Fibroblast of skin of scalp (primary cell): ENCODE data around the gene WBP2NL.
"Not testable (repeated sequence)": the region's sequence is repeated elsewhere in the genome, so short reads cannot be mapped to it uniquely, and the experiment has no call there.

Experiments used
- DNase-seq: peaks from one replicate; pipeline ENCODE4 v3.0.0-alpha.2; 2013

WBP2NL gene

DNA sequence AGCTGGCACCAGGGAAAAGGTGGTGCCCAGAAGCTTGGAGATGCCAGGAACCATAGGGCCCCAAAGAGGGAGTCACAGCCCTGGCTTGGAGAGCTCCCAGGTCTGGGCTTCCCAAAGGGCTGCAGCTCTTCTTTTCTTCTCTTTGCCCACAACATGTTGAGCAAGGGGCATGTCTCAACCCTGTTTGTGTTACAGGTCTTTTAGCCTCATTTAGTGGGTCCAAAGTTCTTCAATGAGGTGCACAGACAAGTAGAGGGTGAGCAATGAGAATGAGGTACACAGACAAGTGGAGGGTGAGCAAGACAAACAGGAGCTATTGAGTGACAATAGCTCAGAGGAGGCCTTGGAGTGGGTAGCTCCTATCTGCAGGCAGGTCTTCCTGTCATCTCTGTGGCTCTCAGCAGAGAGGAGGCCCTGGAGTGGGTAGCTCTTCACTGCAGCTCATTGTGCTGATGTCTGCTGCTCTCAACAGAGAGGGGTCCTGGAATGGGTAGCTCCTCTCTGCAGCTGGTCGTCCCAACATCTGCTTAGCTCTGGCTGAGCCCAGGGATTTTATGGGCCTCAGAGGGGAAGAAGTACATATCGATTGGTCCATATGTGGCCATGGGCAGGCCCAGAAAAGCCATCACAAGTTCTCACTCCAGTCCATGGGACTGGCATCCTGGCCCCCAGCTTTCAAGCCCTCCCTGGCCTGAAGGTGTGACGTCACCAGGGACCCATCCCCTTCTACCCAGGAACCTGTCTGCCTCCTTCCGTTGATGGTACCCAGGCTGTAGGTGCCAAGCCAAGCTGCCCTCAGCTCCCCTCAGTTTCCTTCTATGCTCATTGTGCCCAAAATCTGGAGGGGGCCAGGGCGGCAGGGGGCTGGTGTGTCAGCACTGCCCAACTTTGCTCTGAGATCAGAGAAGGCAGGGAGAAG, 34.9 kb downstream of the WBP2NL start:
- DNase-seq = no peak

DNA sequence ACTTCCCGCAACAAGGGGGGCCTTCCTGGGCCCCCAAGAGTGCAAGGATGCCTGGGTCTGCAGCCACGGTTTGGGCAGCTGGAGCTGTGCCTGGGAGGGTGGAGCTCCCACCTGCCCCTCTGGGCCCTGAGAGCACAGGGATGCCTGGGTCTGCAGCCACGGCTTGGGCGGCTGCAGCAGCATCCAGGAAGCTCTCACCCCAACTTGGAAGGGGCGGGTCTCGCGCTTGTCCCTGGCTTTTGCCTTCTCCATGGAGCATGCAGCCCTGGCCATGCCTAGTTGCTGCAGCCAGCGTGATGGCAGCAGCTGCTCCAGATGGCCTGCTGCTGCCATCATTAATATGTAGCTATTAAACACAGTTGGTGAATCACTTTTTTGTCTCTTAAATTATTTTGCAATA, 36.7 kb downstream of the WBP2NL start:
- DNase-seq = no peak

- DNase-seq = no peak
Observed at GRCh38 chr22:42039271-42039670, 40.7 kb downstream of the WBP2NL start.

- no peak for DNase-seq
Observed at GRCh38 chr22:42041784-42042183, 43.2 kb downstream of the WBP2NL start.

DNA sequence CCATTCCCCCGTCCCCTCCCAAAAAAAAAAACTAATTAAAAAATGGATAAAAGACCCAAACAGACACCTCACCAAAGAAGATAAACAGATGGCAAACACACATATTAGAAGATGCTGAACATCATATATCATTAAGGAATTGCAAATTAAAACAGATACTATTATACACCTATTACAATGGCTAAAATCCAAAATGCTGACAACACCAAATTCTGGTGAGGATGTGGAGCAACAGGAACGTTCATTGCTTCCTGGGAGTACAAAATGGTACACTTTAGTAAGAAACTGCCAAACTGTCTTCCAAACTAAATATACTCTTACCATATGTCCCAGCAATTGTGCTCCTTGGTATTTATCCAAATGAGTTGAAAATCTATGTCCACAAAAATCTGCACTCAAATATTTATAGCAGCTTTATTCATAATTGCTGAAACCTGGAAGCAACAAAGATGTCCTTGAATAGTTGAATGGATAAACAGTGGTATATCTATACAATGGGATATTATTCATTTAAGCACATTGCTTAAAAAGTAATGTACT, 52.1 kb downstream of the WBP2NL start:
- DNase-seq = no peak

DNA sequence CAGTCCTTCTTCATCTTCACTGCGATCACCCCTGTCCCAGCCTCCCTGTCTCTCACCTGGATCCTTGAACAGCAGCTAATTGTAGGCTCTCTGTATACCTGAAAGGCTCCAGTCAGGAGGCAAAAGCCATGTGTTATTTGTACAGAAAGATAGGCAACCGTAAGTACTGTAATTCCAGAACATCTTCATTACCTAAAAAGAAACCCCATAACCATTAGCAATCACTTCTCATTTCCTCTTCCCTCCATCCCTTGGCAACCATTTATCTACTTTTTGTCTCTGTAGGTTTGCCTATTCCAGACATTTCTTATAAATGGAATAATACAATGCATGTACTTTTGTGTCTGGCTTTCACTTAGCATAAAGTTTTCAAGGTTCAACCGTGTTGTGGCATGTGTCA, 54.2 kb downstream of the WBP2NL start:
- DNase-seq = no peak

DNA sequence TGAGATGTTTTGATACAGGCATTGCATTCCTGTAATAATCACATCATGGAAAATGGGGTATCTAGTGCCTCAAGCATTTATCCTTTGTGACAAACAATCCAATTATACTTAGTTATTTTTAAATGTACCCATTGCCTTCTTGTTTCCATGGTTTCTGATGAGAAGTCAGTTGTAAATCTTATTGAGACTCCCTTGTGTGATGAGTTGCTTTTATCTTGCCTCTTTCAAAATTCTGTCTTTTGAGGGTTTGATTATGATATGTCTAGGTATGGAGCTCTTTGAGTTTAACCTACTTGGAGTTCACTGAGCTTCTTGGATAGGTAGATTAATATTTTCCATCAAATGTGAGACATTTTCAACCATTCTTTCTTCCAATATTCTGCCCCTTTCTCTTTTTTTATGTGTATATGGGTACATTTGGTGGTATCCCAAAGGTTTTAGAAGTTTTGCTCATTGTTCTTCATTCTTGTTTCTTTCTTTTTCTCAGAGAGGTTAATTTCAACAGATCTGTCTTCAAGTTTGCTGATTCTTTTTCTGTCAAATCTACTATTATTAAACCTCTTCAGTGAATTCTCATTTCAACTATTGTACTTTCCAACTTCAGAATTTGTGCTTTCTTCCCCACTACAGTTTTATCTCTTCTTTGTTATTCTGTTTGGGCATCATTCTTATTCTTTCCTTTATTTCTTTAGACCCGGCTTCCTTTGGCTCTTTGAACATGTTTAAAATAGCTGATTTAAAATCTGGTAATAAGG, 58.3 kb downstream of the WBP2NL start:
- DNase-seq = no peak

- no peak for DNase-seq
Observed at GRCh38 chr22:42060489-42060888, 61.9 kb downstream of the WBP2NL start.

GRCh38 chr22:42061041-42061440, 62.5 kb downstream of the WBP2NL start:
- DNase-seq = no peak

- no peak for DNase-seq
Observed at GRCh38 chr22:42062506-42063170, 64.0 kb downstream of the WBP2NL start.

GRCh38 chr22:42064629-42065028, 66.0 kb downstream of the WBP2NL start:
- DNase-seq = no peak

DNA sequence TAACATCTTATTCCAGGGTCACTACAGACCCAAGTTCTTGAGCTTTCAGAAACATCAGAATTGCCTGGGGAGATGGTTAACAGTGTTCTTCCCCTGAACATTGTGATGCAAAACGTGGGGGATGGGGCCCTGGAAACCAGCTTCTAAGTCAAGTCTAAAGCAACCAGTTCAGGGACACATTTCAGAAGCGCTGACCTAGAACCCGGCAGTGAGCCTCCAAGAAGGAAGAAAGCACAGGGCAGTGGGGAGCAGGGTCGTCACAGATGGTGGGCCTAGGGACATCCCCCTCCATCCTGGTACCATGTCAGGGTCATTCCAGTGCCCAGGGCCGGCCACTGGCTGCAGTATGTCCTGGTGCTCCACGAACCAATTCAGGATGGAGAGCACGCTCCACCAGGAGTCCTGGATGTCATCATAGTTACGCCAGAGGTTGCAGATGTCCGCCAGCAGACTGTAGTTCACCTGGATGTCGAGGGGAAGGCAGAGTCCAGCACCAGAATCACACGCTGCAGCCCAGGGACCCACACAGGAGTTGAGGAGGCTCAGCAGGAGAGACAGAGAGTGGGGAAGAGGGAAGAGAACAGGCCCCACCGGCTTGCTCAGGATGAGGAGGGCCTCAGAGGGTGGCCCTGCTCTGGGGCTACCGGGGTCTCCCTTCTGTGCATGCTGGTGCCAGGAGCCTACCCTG, 67.0 kb downstream of the WBP2NL start:
- no peak for DNase-seq

- DNase-seq = no peak
Observed at GRCh38 chr22:42066126-42066761, 67.7 kb downstream of the WBP2NL start.

- DNase-seq = no peak
Observed at GRCh38 chr22:42066937-42067336, 68.3 kb downstream of the WBP2NL start.

DNA sequence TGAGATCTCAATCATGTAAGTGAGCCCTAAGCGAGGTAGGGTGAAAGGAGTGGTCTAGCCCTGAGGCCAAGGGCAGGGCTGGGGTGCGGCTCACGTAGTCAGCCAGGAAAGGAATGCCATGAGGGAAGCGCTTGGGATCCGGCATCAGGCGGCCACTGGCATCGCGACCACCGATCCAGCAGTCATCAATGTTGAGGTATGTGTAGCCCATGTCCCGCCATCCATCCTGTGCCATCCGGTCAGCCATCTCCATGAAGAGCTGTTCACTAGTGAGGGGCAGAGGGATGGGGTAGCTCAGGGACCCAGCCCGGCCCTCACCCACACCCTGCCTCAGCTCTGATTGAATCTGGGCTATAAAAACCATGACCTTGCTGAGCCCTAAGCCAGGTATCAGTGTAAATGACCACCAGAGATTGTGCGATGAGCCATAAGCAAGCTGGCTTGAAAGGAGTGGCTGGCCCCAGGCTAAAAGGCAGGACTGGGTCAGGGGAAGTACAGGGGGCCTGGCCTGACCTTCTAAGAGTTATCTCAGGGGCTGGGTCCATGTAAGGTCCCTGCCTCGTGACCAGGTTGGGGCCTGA, 69.2 kb downstream of the WBP2NL start:
- no peak for DNase-seq

DNA sequence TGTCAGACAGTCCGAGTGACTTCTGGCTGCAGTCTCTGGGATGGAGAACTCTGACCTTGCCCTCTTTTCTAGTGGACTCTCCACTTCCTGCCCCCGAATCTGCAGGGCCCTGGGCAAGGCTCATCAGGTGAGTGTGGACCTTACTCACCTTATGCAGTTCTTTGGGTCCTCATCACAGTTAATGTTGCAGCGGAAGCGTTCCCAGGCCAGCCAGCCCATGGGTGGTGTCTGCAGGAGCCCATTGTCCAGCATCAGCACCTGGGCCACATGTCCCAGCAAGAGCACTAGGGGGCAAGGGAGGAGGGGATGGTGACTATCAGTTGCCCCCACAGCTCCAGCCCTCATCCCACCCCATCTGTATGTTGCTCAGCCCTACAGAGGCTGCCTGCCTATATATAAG, 69.7 kb downstream of the WBP2NL start:
- no peak for DNase-seq

DNA sequence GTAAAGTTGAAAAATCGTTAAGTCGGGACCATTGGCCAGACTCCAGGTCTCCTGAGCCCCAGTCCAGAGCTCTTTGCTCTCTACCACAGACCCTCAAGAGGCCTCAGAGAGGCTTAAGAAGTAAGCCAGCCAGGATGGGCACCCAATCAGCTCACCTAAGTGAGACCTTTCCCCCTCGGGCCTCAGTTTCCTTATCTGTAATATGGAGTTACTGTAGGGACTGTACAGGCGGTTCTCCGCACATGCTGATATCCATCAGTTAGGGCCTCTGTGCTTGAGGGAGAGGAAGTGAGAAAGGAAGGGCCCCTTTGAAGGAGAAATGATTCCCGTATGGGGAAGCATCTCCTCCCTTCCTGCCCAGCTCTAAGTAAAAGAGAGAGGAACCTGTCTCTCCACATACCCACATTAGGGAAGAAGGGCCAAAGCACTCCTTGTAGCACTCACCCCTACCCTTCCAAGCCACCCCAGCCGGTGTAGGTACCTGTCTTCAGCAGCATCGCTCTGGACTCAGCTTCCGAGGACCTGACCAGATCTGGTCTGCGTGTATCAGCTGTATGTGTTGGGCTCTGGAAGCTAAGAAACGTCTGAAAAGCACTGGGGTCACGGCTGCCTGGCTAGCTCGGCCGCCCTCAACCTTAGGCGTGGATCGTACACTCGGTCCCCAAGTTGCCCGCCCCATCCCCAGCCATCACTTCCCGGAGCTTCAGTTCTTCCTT, 71.4 kb downstream of the WBP2NL start:
- DNase-seq = no peak

DNA sequence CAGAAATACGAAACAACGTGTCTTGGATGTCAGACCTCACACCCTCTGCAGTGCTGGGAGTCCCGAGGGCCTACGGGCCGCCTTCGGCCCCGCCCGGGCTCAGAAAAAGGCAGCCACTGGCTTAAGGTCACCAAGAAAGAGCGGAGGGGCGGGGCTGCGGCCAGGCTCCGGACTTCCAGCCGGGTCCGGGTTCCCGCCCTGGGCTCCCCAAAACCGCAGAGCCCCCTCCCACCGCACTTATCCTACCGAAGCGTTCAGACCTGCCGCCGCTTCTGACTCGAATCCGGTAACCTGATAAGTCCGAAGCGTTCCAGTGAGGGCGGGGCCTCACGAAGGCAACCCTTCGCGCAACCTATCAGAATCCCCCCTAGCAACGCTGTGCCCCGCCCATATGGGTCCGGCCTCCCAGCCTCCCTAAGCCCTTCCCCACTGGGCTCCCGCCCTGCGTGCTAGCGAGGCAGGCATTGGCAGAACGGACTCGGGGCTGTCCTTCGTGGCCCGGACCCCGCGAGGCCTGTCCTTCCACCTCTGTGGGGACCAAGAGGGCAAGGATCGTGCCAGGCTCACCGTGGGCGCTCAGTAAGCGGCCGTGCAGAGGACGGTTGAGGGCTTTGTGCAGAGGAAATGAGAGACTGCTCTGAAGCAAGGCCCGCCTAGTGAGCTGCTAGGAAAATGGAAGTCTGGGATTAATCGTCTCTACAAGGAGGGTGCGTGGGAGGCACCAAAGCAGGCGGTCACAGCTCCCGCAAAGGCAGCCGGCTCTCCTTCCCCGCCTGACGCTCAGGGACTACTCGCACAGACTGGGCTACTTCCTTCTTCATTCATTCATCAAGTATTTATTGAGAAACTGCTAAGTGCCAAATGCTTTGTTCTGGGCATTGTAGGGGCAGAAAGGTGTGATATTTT, 72.2 kb downstream of the WBP2NL start, which contains the start of gene NAGA:
Gene NAGA (minus strand): TSS at position 296 of the 906 bp plus-strand sequence. CDS start 515 bp downstream, outside the sequence.
- peak; percentile 94 for DNase-seq

DNA sequence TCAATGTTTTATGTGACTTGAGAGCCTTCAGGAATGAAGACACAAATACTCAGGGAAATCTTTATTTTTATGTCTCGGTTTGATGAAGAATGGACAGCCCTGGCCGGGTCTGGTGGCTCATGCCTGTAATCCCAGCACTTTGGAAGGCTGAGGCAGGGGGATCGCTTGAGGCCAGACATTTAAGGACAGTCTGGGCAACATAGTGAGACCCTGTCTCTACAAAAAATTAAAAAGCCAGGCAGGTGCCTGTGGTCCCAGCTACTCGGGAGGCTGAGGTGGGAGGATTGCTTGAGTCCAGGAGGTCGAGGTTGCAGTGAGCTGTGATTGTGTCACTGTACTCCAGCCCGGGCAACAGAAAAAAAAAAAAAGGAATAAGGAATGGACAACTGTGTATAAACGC, 72.9 kb downstream of the WBP2NL start:
- not testable (repeated sequence) for DNase-seq
